NCI-H748 (cell line): ENCODE results near the gene CCDC9.
A peak's percentile ranks its signal among the peaks of the same experiment; 100 is the strongest.
"Not testable (repeated sequence)": the region's sequence is repeated elsewhere in the genome, so short reads cannot be mapped to it uniquely, and the experiment has no call there.

Experiments used
- DNase-seq: peaks from one replicate; lab custom pipeline; 2025; ENCODE audit not compliant: unreplicated experiment; lab: John Stamatoyannopoulos, UW

CCDC9 gene

GRCh38 chr19:47258895-47259555 lies 2.7 kb downstream of the CCDC9 start:
- DNase-seq, result no peak

GRCh38 chr19:47260476-47260875 lies 4.2 kb downstream of the CCDC9 start:
- DNase-seq, result no peak

GRCh38 chr19:47261946-47262793 lies 5.8 kb downstream of the CCDC9 start:
- not testable (repeated sequence) for DNase-seq

GRCh38 chr19:47264629-47265028 lies 8.3 kb downstream of the CCDC9 start:
- no peak for DNase-seq

GRCh38 chr19:47266401-47266941 lies 10.1 kb downstream of the CCDC9 start:
- no peak for DNase-seq

GRCh38 chr19:47267350-47267759 lies 11.0 kb downstream of the CCDC9 start:
- no peak for DNase-seq

- no peak for DNase-seq
Observed at GRCh38 chr19:47268028-47268427, 11.7 kb downstream of the CCDC9 start.

- no peak for DNase-seq
Observed at GRCh38 chr19:47269596-47269995, 13.3 kb downstream of the CCDC9 start.

GRCh38 chr19:47270408-47270807 lies 14.1 kb downstream of the CCDC9 start:
- DNase-seq, result no peak

GRCh38 chr19:47271949-47272348 lies 15.6 kb downstream of the CCDC9 start:
- DNase-seq, result no peak

- DNase-seq, result peak; percentile 76
Observed at GRCh38 chr19:47272448-47273312, 16.4 kb downstream of the CCDC9 start.

- peak; percentile 94 for DNase-seq
Observed at GRCh38 chr19:47273313-47274070, 17.2 kb downstream of the CCDC9 start.

GRCh38 chr19:47274071-47274890 lies 18.0 kb downstream of the CCDC9 start, which contains the start of gene INAFM1:
Gene INAFM1 (plus strand): TSS chr19:47274885. CDS start chr19:47274920, 35 bp downstream.
- DNase-seq, result peak; percentile 95

- peak; percentile 64 for DNase-seq
Observed at GRCh38 chr19:47274891-47275761, 18.8 kb downstream of the CCDC9 start.

- DNase-seq, result peak; percentile 38
Observed at GRCh38 chr19:47275791-47276461, 19.6 kb downstream of the CCDC9 start.

GRCh38 chr19:47276513-47276912 lies 20.2 kb downstream of the CCDC9 start:
- not testable (repeated sequence) for DNase-seq

- peak; percentile 53 for DNase-seq
Observed at GRCh38 chr19:47280183-47280797, 24.0 kb downstream of the CCDC9 start.
